Hematopoietic multipotent progenitor cell treated with erythropoietin and hydrocortisone succinate and interleukin-3 and kit ligand, for 17 days (in vitro differentiated cells): ENCODE measurements around the gene NBAS.
"Not testable (repeated sequence)": the region's sequence is repeated elsewhere in the genome, so short reads cannot be mapped to it uniquely, and the experiment has no call there.

Source experiments
- DNase-seq: peaks from one replicate; pipeline ENCODE4 v3.0.0-alpha.2; 2015; ENCODE audit warnings: low spot score

Gene NBAS

GRCh38 chr2:15363142-15363541, 198.0 kb downstream of the NBAS start:
- DNase-seq, result no peak

- DNase-seq, result no peak
These were observed 201.2 kb downstream of the NBAS start for GRCh38 chr2:15359716-15360531.

DNA sequence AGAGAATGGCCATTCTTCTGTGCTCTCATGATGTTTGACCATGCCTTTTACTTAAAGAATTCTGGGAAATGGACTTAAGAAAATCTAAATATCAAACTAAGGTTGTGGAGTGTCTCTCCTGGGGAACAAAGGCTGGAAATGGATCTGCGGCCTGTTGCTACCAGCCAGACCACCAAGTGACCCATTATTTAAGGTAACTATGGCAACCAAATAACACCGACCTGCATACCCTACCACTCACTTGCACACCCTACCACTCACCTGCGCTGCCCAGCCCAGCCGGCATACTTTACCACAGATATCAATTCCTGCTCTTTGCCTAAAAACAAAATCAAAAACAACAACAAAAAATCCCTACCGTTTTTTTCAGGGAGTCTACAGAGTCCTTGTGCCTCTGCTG, 203.2 kb downstream of the NBAS start:
- no peak for DNase-seq

- no peak for DNase-seq
These were observed 203.9 kb downstream of the NBAS start for GRCh38 chr2:15357186-15357585.

GRCh38 chr2:15355386-15355785, 205.7 kb downstream of the NBAS start:
- no peak for DNase-seq

DNA sequence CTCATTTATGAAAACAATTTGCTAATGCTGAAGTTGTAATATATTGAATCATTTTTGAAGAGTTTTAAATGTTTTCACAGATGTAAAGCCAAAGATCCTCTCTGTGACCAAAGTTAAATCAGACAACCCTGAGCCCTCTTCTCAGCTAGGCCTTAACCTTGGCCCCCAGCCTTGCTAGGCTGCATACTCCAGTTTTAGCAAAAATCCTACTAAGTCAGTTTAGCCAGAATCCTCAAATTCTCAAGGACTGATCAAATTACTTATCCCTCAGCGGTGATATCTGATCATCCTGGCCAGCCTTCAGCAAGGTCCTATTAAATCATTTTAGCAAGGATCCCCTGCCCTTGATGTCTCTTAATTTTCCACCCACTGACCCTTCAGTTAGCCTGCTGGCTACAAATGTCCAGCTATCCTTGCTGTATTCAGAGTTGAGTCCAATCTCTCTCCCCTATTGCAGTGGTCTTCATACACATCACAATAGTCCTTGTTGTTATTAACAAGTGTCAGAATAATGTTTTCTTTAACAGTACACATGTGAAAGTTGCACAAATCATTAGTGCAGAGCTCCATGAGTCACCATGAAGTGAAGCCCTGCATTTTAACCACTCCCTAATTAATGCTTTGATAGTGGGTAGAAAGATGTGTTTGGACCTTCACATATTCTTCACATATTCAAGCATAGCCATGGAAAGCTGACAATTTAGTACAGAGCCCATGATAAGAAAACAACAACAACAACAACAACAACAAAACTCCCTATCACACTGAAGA, 206.4 kb downstream of the NBAS start:
- no peak for DNase-seq

DNA sequence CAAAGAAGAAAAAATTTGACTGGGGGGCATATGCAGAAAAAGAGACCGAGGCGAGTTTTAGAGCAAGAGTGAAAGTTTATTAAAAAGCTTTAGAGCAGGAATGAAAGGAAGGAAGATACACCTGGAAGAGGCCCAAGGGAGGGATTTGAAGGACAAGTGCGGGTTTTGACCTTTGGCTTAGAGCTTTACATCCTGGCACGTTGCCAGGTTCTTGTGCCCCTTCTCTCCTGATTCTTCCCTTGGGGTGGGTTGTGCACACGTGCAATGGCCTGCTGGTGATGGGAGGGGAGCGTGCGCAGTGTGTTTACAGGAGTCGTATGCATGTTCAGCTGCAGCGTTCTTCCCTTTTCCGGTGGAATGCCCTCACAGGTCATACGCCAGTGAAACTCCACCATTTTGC, 208.8 kb downstream of the NBAS start:
- DNase-seq, result no peak

DNA sequence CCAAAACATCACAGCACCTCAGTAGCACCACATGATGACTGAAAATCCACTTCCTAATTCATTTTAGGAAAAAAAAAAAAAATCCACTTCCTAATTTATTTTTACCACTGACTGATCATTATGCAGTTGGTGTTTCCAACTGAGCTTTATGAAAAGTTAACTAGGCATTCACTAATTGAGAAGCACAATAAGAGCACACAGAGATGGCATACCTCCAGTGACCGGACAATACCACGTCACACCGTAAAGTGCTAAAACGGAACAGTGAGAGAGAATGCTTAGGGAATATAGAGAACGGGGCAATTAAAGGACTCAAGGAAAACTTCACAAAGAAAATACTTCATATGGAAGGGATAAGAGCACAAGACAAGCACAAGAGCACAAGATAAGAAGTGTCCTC, 212.5 kb downstream of the NBAS start:
- no peak for DNase-seq

DNA sequence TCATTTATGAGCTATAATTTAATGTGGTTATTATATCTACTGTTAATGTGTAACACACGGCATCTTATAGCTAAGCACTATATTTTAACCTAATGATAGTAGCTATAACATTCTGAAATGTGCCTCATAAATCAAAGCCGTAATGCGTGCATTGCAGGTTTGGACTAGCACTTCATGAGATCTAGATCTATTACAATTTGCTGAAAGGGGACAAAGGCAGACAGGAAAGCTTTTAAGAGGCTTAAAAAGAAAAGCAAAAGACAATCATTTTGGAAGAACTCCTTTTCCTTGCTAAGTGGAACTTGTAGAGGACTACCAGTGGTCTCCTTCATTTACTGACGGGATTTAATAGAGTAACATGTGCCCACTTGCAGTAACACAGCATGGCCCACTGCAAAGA, 213.1 kb downstream of the NBAS start:
- DNase-seq, result no peak

DNA sequence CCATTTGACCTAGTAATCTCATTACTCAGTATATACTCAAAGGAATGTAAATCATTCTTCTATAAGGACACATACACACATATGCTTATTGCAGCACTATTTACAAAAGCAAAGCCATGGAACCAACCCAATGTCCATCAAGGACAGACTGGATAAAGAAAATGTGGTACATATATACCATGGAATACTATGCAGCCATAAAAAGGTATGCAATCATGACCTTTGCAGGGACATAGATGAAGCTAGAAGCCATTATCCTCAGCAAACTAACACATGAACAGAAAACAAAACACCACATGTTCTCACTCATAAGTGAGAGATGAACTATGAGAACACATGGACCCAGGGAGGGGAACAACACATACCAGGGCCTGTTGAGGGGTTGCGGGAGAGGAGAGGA, 214.5 kb downstream of the NBAS start:
- DNase-seq, result no peak

DNA sequence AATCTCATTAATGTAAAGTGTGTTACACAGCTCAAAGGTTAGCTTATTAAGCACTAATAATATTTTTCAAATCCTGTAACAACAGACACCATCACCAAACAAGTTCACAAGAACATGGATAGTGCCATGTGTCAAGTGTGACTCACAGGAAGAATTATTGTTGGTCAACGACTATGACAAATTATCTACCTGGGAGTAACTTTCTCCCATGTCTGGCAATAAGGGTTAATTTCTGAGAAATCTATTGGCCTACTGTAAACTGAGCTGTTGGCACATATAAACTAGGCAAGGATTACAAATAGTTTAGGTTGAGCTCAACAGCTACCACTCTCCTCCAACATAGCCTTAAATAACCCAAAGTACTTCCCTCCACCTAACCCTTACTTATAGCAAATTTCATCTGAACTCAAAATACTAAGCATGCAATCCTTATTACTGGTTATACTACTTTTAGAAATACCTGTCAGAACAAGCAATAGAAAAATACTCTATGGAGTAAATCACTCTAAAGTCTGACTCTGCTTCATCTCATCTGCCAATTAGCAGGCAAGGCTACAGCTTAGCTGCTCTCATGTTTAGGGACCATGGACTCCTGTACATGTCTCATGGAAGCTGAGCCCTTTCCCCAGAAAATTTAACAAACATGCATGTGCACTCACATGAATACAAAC, 223.0 kb downstream of the NBAS start:
- DNase-seq, result no peak

- no peak for DNase-seq
These were observed 226.3 kb downstream of the NBAS start for GRCh38 chr2:15334644-15335326.

GRCh38 chr2:15331787-15332186, 229.3 kb downstream of the NBAS start:
- no peak for DNase-seq

GRCh38 chr2:15325296-15325695, 235.8 kb downstream of the NBAS start:
- DNase-seq, result no peak

GRCh38 chr2:15323227-15323626, 237.9 kb downstream of the NBAS start:
- no peak for DNase-seq

GRCh38 chr2:15321481-15321880, 239.7 kb downstream of the NBAS start:
- not testable (repeated sequence) for DNase-seq

- no peak for DNase-seq
These were observed 244.7 kb downstream of the NBAS start for GRCh38 chr2:15316370-15316814.

DNA sequence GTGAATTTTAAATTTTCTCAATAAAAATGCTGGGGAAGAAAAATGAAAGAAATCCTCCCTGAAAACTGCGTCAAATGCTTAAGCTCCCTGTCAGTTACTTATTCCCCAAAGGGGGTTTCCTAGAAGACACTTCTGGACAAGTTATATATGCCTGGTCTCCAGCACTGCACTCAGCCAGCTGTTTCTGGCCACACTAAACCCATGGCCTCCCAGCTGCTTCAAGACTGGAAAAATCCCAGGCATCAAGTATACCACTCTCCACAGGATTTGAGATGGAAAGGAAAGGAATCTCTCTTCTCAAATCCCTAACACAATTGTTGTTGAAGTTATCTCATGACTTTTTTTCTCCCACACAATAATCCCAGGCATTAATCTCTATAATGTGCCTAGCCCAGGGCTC, 245.7 kb downstream of the NBAS start:
- no peak for DNase-seq

- no peak for DNase-seq
These were observed 247.5 kb downstream of the NBAS start for GRCh38 chr2:15313657-15314056.

DNA sequence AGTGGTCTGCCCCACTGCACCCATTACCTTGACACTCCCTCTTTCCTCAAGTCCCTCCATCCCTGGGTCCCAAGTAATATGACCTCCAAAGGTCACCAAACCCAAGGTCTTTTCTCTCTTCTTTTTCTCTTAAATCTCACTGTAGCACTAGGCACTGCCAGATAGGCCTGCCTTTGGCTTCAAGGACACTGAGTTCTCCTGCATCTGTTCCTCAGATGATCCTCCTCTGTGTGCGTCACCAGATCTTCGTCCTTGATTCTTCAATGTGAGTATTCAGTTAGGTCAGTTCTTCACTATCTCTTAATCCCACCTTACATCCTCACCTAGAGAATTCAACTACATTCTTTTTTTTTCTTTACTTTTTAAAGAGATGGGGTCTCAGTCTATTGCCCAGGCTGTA, 249.2 kb downstream of the NBAS start:
- DNase-seq, result no peak

GRCh38 chr2:15311201-15311907, 249.8 kb downstream of the NBAS start:
- no peak for DNase-seq

GRCh38 chr2:15307526-15307925, 253.6 kb downstream of the NBAS start:
- no peak for DNase-seq
